ENCODE measurements around the gene CADM2.

The CADM2 gene

GRCh38 chr3:85808755-85809154 lies 850.0 kb downstream of the CADM2 start:
- DNase-seq (ENCODE audit: low spot score): no peak

- DNase-seq (ENCODE audit: low spot score): peak; percentile 52
Observed at GRCh38 chr3:85821130-85821756, 862.5 kb downstream of the CADM2 start.

GRCh38 chr3:85835857-85836440 lies 877.2 kb downstream of the CADM2 start:
- DNase-seq (ENCODE audit: low spot score): no peak

GRCh38 chr3:85837402-85837801 lies 878.6 kb downstream of the CADM2 start:
- no peak for DNase-seq (ENCODE audit: low spot score)

GRCh38 chr3:85838921-85839320 lies 880.1 kb downstream of the CADM2 start:
- DNase-seq (ENCODE audit: low spot score): no peak

- DNase-seq (ENCODE audit: low spot score): no peak
Observed at GRCh38 chr3:85842081-85842480, 883.3 kb downstream of the CADM2 start.

- no peak for DNase-seq (ENCODE audit: low spot score)
Observed at GRCh38 chr3:85846940-85847339, 888.2 kb downstream of the CADM2 start.

GRCh38 chr3:85851071-85851470 lies 892.3 kb downstream of the CADM2 start:
- no peak for DNase-seq (ENCODE audit: low spot score)

- no peak for DNase-seq (ENCODE audit: low spot score)
Observed at GRCh38 chr3:85853805-85854204, 895.0 kb downstream of the CADM2 start.

GRCh38 chr3:85862893-85863455 lies 904.2 kb downstream of the CADM2 start:
- DNase-seq (ENCODE audit: low spot score): no peak

- no peak for DNase-seq (ENCODE audit: low spot score)
Observed at GRCh38 chr3:85864896-85865295, 906.1 kb downstream of the CADM2 start.

- DNase-seq (ENCODE audit: low spot score): no peak
Observed at GRCh38 chr3:85867072-85867471, 908.3 kb downstream of the CADM2 start.

- DNase-seq (ENCODE audit: low spot score): no peak
Observed at GRCh38 chr3:85875589-85875988, 916.8 kb downstream of the CADM2 start.

- DNase-seq (ENCODE audit: low spot score): no peak
Observed at GRCh38 chr3:85877631-85878030, 918.8 kb downstream of the CADM2 start.

- DNase-seq (ENCODE audit: low spot score): no peak
Observed at GRCh38 chr3:85881833-85882393, 923.1 kb downstream of the CADM2 start.

GRCh38 chr3:85890043-85890555 lies 931.3 kb downstream of the CADM2 start:
- no peak for DNase-seq (ENCODE audit: low spot score)

- no peak for DNase-seq (ENCODE audit: low spot score)
Observed at GRCh38 chr3:85903434-85903833, 944.6 kb downstream of the CADM2 start.

GRCh38 chr3:85912980-85913379 lies 954.2 kb downstream of the CADM2 start:
- no peak for DNase-seq (ENCODE audit: low spot score)

GRCh38 chr3:85922374-85922773 lies 963.6 kb downstream of the CADM2 start:
- DNase-seq (ENCODE audit: low spot score): no peak

GRCh38 chr3:85930718-85931117 lies 971.9 kb downstream of the CADM2 start:
- DNase-seq (ENCODE audit: low spot score): no peak

GRCh38 chr3:85933326-85933725 lies 974.5 kb downstream of the CADM2 start:
- no peak for DNase-seq (ENCODE audit: low spot score)

- DNase-seq (ENCODE audit: low spot score): no peak
Observed at GRCh38 chr3:85935171-85935570, 976.4 kb downstream of the CADM2 start.

GRCh38 chr3:85939074-85939482 lies 980.3 kb downstream of the CADM2 start:
- DNase-seq (ENCODE audit: low spot score): no peak

Data from ecto neural progenitor cell (in vitro differentiated cells).